CD8-positive, alpha-beta memory T cell (primary cell): ENCODE measurements around the gene TNFSF10. TPM values are rescaled to one million over a fixed set of nuclear protein-coding genes. Genes with fewer than 3 reads are reported as not detected.

Experiments used
- CTCF ChIA-PET: fragments of 350-600 bp; sonication (Branson Sonifier 250); formaldehyde crosslinking; loops from one replicate; lab custom pipeline; 2021; ENCODE audit warnings: antibody characterized with exemption; lab: Charles Lee
- POLR2A ChIA-PET: fragments of 350-600 bp; sonication (Branson Sonifier 250); formaldehyde crosslinking; loops from one replicate; lab custom pipeline; 2021; ENCODE audit warnings: antibody characterized with exemption; lab: Charles Lee
- DNase-seq, 5 donors: peaks; one replicate each; pipeline versions ENCODE4 v3.0.0 to v3.0.0-alpha.2; 2020 to 2022; ENCODE audit warnings: mixed read lengths in 1 of 5
- H3K27ac ChIP-seq: one replicate; pipeline ENCODE4 v1.7.0; 2013; ENCODE audit warnings: low read depth, mild to moderate bottlenecking, low read length, moderate library complexity
- H3K27me3 ChIP-seq: 2 replicates; pipeline ENCODE4 v1.7.0; 2013; ENCODE audit warnings: low read length, mild to moderate bottlenecking; ENCODE audit not compliant: insufficient read depth, poor library complexity, severe bottlenecking
- H3K36me3 ChIP-seq: 2 replicates; pipeline ENCODE4 v1.7.0; 2013; ENCODE audit warnings: mild to moderate bottlenecking, low read length, moderate library complexity; ENCODE audit not compliant: insufficient read depth
- H3K4me1 ChIP-seq: 2 replicates; pipeline ENCODE4 v1.7.0; 2013; ENCODE audit warnings: mild to moderate bottlenecking, low read length, moderate library complexity; ENCODE audit not compliant: insufficient read depth
- H3K4me3 ChIP-seq: 2 replicates; pipeline ENCODE4 v1.7.0; 2013; ENCODE audit warnings: mild to moderate bottlenecking, low read length
- H3K9me3 ChIP-seq: 2 replicates; pipeline ENCODE4 v1.7.0; 2013; ENCODE audit warnings: mild to moderate bottlenecking, low read length
- H3K27ac Mint-ChIP-seq, 8 donors: one replicate each; pipeline ENCODE4 v1.8.0; 2020 to 2021; ENCODE audit warnings: mixed read lengths in 8 of 8, mild to moderate bottlenecking in 6 of 8, inconsistent platforms in 3 of 8, moderate library complexity in 3 of 8
- H3K27me3 Mint-ChIP-seq, 2 donors: one replicate each; pipeline ENCODE4 v1.8.0; 2020 to 2021; ENCODE audit warnings: mixed read lengths in 2 of 2, mild to moderate bottlenecking in 1 of 2, moderate library complexity in 1 of 2
- H3K36me3 Mint-ChIP-seq, 3 donors: one replicate each; pipeline ENCODE4 v1.8.0; 2020 to 2021; ENCODE audit warnings: mixed read lengths in 3 of 3, inconsistent platforms in 1 of 3, mild to moderate bottlenecking in 1 of 3
- H3K4me1 Mint-ChIP-seq, 3 donors: one replicate each; pipeline ENCODE4 v1.8.0; 2020 to 2021; ENCODE audit warnings: mixed read lengths in 3 of 3, inconsistent platforms in 1 of 3, mild to moderate bottlenecking in 1 of 3
- H3K4me3 Mint-ChIP-seq, 7 donors: one replicate each; pipeline ENCODE4 v1.8.0; 2020 to 2021; ENCODE audit warnings: mixed read lengths in 7 of 7, mild to moderate bottlenecking in 6 of 7, moderate library complexity in 4 of 7, inconsistent platforms in 2 of 7
- H3K9me3 Mint-ChIP-seq, 5 donors: one replicate each; pipeline ENCODE4 v1.8.0; 2020 to 2022; ENCODE audit warnings: mixed read lengths in 5 of 5, mild to moderate bottlenecking in 3 of 5, moderate library complexity in 2 of 5, inconsistent platforms in 1 of 5
- polyA plus RNA-seq: library from polyadenylated mRNA; unstranded; fragments of 300-500 nt; fragmentation: Illumina TruSeq; gene quantifications from one replicate; pipeline ENCODE4 v1.2.3, GENCODE V29; 2021
- total RNA-seq, 2 experiments: library from RNA; stranded (reverse); gene quantifications; one replicate each; pipeline ENCODE4 v1.2.3, GENCODE V29; 2021

The TNFSF10 gene
- total and polyA plus RNA-seq, 3 experiments from 2014 or later: 38.2 to 48.1 (median 41.9) TPM

DNA sequence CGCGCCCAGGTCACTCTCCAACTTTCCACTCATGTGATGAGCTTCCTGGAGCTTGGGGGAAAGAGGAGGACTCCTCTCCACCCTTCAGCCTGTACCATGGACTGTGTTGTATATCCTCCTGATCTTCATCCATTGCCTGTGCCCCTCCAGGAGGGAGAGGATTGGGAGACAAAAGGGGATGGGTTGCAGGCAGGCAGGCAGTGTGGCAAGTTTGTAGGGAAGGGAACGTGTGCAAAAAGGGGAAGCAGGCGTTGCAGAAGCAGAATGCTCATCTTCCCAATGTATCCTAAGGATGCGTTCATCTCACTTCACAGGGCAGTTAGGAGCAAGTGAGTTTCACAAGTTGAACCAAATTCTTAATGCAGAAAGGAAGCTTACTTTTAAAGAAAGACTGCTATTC lies 46.9 kb downstream of the TNFSF10 start:
- Mint-ChIP-seq H3K9me3 (peaks cover 0 to 6% (median 0%) of the 10 kb centered on the region in 5 donors), H3K36me3 (peaks cover 0 to 6% (median 4%) of the 10 kb centered on the region in 3 donors), H3K27me3 (peaks cover 2 to 5% of the 10 kb centered on the region in 2 donors), H3K4me1 (peaks cover 9 to 19% (median 18%) of the 10 kb centered on the region in 3 donors), H3K4me3 (peak overlapping the region; percentile 37 to 94 (median 90)), H3K27ac (peak overlapping the region in 1 of 8 donors; percentile 53)
- Histone ChIP-seq H3K27ac (no peak overlapping the region), H3K36me3 (no peaks in the 10 kb centered on the region), H3K9me3 (no peaks in the 10 kb centered on the region), H3K4me1 (no peaks in the 10 kb centered on the region), H3K4me3 (no peak overlapping the region), H3K27me3 (no peaks in the 10 kb centered on the region)
- POLR2A ChIA-PET: interaction anchor here (0.6 kb wide), 1 partner anchor 1480 kb away, joined by 3 read pairs; no protein-coding TSS in a partner anchor
- no peak for DNase-seq
- CTCF ChIA-PET: interaction anchor here (0.7 to 3.3 kb wide), 12 partner anchors 8 to 192 kb away, joined by 3 to 19 read pairs (median 4); partner anchors contain the start of gene TNFSF10

- CTCF ChIA-PET: interaction anchor here (1.4 to 3.3 kb wide), 2 partner anchors 16 to 143 kb away, joined by 5 to 19 read pairs; no protein-coding TSS in a partner anchor
- Histone ChIP-seq H3K4me3 (no peak overlapping the region), H3K27me3 (no peaks in the 10 kb centered on the region), H3K36me3 (no peaks in the 10 kb centered on the region), H3K27ac (no peak overlapping the region), H3K4me1 (no peaks in the 10 kb centered on the region), H3K9me3 (no peaks in the 10 kb centered on the region)
- DNase-seq: no peak
- Mint-ChIP-seq H3K27me3 (peaks cover 2 to 8% of the 10 kb centered on the region in 2 donors), H3K36me3 (peaks cover 2 to 11% (median 4%) of the 10 kb centered on the region in 3 donors), H3K27ac (no peak overlapping the region), H3K4me3 (peak overlapping the region in 1 of 7 donors; percentile 61), H3K9me3 (peaks cover 0 to 6% (median 2%) of the 10 kb centered on the region in 5 donors), H3K4me1 (peaks cover 9 to 19% (median 18%) of the 10 kb centered on the region in 3 donors)
- POLR2A ChIA-PET: no interaction called here
Measured at GRCh38 chr3:172475703-172476102, 47.5 kb downstream of the TNFSF10 start.

GRCh38 chr3:172471903-172472302 lies 51.3 kb downstream of the TNFSF10 start:
- DNase-seq: no peak
- Histone ChIP-seq H3K27me3 (no peaks in the 10 kb centered on the region), H3K27ac (no peak overlapping the region), H3K4me1 (no peaks in the 10 kb centered on the region), H3K9me3 (no peaks in the 10 kb centered on the region), H3K4me3 (no peak overlapping the region), H3K36me3 (no peaks in the 10 kb centered on the region)
- ChIA-PET CTCF (interaction anchor here (1.2 kb wide), 1 partner anchor 10 kb away, joined by 3 read pairs; no protein-coding TSS in a partner anchor), POLR2A (no interaction called here)
- Mint-ChIP-seq H3K27me3 (peaks cover 6 to 30% of the 10 kb centered on the region in 2 donors), H3K4me1 (peaks cover 3 to 5% (median 5%) of the 10 kb centered on the region in 3 donors), H3K9me3 (peaks cover 0 to 6% (median 2%) of the 10 kb centered on the region in 5 donors), H3K27ac (no peak overlapping the region), H3K4me3 (no peak overlapping the region), H3K36me3 (peaks cover under 1 to 12% (median 2%) of the 10 kb centered on the region in 3 donors)

DNA sequence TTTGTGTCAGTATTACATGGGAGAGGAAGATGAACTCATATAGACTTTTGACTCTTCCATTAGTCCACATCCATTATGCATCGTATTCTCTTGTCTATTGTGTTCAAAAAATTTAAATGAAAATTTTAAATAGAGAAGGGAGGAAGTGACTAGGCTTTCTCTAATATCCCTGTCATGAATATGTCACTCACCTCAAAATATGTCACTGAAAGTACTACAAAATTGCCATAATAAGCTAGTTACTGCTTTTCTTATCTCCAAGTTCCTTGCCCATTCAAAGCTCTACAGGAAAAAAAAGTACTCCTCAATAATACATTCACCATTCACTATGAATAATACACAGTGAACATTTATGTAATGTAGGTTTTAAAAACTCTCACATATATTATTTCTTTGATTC lies 52.6 kb downstream of the TNFSF10 start:
- H3K4me1 Mint-ChIP-seq: no peaks in the 10 kb centered on the region
- Histone ChIP-seq H3K4me1 (no peaks in the 10 kb centered on the region), H3K9me3 (no peaks in the 10 kb centered on the region), H3K27me3 (no peaks in the 10 kb centered on the region), H3K4me3 (no peak overlapping the region), H3K27ac (no peak overlapping the region), H3K36me3 (no peaks in the 10 kb centered on the region)
- DNase-seq: no peak
- no peak overlapping the region for H3K4me3 Mint-ChIP-seq
- H3K36me3 Mint-ChIP-seq: peaks cover 0 to 12% (median 2%) of the 10 kb centered on the region in 3 donors
- peaks cover 7 to 33% of the 10 kb centered on the region in 2 donors for H3K27me3 Mint-ChIP-seq
- POLR2A ChIA-PET: no interaction called here
- peak overlapping the region in 1 of 8 donors; percentile 43 for H3K27ac Mint-ChIP-seq
- CTCF ChIA-PET: interaction anchor here (0.6 to 0.9 kb wide), 2 partner anchors 127 to 138 kb away, joined by 3 read pairs; no protein-coding TSS in a partner anchor
- H3K9me3 Mint-ChIP-seq: peaks cover 0 to 6% (median 2%) of the 10 kb centered on the region in 5 donors

GRCh38 chr3:172467170-172467824 lies 55.9 kb downstream of the TNFSF10 start:
- Mint-ChIP-seq H3K27ac (no peak overlapping the region), H3K9me3 (peaks cover 0 to 6% (median 2%) of the 10 kb centered on the region in 5 donors), H3K36me3 (peaks cover 0 to 12% (median 2%) of the 10 kb centered on the region in 3 donors), H3K4me1 (no peaks in the 10 kb centered on the region), H3K4me3 (no peak overlapping the region), H3K27me3 (peaks cover 7 to 33% of the 10 kb centered on the region in 2 donors)
- DNase-seq: no peak
- ChIA-PET CTCF (interaction anchor here (1.0 to 1.5 kb wide), 2 partner anchors 9 to 10 kb away, joined by 3 to 4 read pairs; no protein-coding TSS in a partner anchor), POLR2A (no interaction called here)
- Histone ChIP-seq H3K4me3 (no peak overlapping the region), H3K9me3 (no peaks in the 10 kb centered on the region), H3K27ac (no peak overlapping the region), H3K4me1 (no peaks in the 10 kb centered on the region), H3K27me3 (no peaks in the 10 kb centered on the region), H3K36me3 (no peaks in the 10 kb centered on the region)

DNA sequence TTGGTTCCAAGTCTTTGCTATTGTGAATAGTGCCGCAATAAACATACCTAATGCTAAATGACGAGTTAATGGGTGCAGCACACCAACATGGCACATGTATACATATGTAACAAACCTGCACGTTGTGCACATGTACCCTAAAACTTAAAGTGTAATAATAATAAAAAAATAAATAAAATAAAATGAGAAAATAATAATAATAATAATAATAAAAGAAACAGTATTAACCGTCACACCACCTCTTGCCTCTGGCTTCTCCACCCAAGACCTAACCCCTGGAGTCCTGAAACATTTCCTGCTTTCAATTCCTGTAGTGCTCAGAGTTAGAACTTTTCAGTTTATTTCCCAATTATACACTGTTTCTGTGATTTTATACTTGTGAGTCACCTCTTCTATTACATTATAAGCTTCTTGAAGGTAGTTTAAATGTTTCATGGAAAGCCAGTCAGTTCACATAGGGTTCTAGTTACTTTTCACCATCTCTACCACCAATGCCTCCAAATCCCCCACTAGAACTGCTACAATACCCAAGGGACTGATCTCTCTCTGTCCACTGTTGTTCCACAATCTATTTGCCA lies 56.6 kb downstream of the TNFSF10 start:
- Histone ChIP-seq H3K4me3 (no peak overlapping the region), H3K4me1 (no peaks in the 10 kb centered on the region), H3K27me3 (no peaks in the 10 kb centered on the region), H3K36me3 (no peaks in the 10 kb centered on the region), H3K9me3 (no peaks in the 10 kb centered on the region), H3K27ac (no peak overlapping the region)
- Mint-ChIP-seq H3K9me3 (peaks cover 0 to 2% (median 0%) of the 10 kb centered on the region in 5 donors), H3K36me3 (peaks cover 0 to 6% (median 2%) of the 10 kb centered on the region in 3 donors), H3K4me3 (no peak overlapping the region), H3K27me3 (peaks cover 6 to 28% of the 10 kb centered on the region in 2 donors), H3K27ac (no peak overlapping the region), H3K4me1 (no peaks in the 10 kb centered on the region)
- ChIA-PET POLR2A (no interaction called here), CTCF (interaction anchor here (1.0 to 1.5 kb wide), 2 partner anchors 8 to 11 kb away, joined by 3 to 4 read pairs; no protein-coding TSS in a partner anchor)
- no peak for DNase-seq

DNA sequence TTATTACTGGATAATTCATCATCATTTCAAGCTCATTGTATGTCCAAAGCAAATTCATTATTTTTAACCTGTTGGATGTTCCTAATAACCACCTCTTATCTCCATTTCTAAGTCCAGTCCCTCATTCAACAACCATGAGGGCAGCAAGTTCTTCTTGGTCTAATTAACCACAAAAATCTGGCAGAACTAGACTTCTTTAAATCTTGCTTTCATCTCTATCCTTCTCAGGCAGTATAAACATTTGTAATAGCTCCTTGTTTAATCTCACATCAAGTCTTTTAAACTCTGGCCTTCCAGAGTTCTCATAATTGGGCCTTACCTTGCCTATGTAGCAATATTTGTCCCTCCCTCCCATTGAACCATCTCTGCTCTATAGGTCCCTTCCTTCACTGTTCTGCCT lies 57.9 kb downstream of the TNFSF10 start:
- Mint-ChIP-seq H3K4me1 (no peaks in the 10 kb centered on the region), H3K27ac (no peak overlapping the region), H3K36me3 (no peaks in the 10 kb centered on the region), H3K9me3 (no peaks in the 10 kb centered on the region), H3K4me3 (no peak overlapping the region), H3K27me3 (peaks cover 6 to 22% of the 10 kb centered on the region in 2 donors)
- Histone ChIP-seq H3K4me3 (no peak overlapping the region), H3K27ac (no peak overlapping the region), H3K9me3 (no peaks in the 10 kb centered on the region), H3K36me3 (no peaks in the 10 kb centered on the region), H3K4me1 (no peaks in the 10 kb centered on the region), H3K27me3 (no peaks in the 10 kb centered on the region)
- ChIA-PET POLR2A (no interaction called here), CTCF (interaction anchor here (1.2 kb wide), 1 partner anchor 14 kb away, joined by 3 read pairs; no protein-coding TSS in a partner anchor)
- no peak for DNase-seq

DNA sequence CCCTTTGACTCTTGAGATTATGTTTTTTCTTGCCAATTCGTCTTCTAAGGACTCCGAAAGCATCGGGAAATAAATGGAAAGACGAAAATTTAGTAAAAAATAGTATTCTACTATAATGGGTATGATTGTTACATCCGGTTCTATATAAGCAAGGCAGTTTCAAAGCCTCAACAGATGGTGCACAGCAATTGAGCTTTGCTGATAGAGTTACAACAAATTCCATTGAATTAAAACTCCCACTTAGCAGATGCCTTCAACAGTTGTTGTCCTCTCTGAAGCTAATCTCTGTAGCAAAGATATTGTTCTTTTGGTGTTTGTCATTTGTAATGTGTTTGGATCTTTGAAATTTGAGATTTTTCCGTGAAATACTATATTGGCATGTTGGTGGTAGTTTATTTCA lies 58.9 kb downstream of the TNFSF10 start:
- Mint-ChIP-seq H3K27ac (no peak overlapping the region), H3K9me3 (no peaks in the 10 kb centered on the region), H3K36me3 (no peaks in the 10 kb centered on the region), H3K4me1 (no peaks in the 10 kb centered on the region), H3K4me3 (no peak overlapping the region), H3K27me3 (peaks cover 6 to 19% of the 10 kb centered on the region in 2 donors)
- Histone ChIP-seq H3K27ac (no peak overlapping the region), H3K9me3 (no peaks in the 10 kb centered on the region), H3K36me3 (no peaks in the 10 kb centered on the region), H3K4me1 (no peaks in the 10 kb centered on the region), H3K4me3 (no peak overlapping the region), H3K27me3 (no peaks in the 10 kb centered on the region)
- ChIA-PET POLR2A (no interaction called here), CTCF (no interaction called here)
- DNase-seq: no peak
